ENCODE data around the gene KRT35. TPM values are rescaled to one million over a fixed set of nuclear protein-coding genes. Genes with fewer than 3 reads are reported as not detected.
A peak's percentile ranks its signal among the peaks of the same experiment; 100 is the strongest.

KRT35 gene
- total RNA-seq, 1 donor from 2014 or later: not detected

DNA sequence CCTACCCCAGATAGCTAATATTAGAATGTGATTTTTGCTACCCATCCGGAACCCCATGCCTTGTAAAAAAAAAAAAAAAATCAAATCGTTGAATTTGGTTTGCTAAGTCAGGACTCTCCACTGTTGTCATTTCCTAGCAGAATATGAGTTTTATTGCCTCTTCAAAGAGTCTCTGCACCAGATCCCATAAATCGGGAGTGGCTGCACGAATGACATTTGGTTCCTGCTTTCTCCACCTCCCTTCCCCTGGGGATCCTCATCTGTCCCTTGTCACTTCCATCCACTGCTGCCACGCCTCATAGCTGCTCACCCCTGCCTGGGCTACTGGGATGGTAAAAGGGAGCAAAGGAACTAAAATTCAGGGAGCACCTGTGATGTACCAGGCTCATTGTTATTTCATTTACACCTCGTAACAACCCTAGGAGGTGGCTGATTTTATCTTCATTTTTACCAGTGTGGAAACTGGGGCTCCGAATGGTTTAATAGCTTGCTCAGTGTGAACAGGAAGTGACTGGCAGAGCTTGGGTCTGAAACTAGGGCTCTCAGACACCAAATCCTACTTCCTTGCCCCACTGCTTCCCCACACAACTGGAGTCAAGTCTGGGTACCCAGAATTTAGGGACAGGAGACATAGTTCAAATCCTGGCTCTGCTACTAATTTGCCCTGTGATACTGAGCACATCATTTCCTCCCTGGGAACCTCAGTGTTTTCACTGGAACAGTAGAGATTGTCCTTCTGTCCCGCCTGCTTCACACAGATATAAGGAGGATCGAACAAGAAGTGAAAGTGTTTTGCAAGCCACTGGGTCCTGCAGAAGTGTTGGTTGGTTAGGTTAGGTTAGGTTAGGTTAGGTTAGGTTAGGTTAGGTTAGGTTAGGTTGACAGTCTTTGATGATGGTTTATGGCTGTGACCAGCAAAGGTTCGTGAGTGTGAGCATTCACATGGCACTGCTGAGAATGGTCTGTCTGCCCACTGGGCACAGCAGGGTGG is 9.3 kb upstream of the KRT35 start:
- no peak for DNase-seq (ENCODE audit: low spot score)

DNA sequence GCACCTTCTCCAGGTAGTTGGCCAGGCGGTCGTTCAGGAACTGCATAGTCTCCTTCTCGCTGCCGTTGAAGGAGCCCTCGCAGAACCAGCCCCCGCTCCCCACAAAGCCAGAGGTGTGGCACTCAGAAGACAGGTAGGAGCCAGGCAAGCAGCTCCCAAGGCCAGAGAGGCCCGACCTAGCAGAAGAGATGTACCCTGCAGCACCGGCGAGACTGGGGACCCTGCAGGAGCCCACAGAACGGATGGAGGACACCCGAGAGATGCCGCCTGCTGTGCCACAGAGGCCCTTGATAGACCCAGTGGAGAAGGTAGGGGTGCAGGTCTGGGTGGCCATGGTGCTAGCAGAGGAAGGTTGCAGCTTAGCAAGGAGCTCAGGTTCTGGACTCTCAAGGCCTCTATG is 8.6 kb upstream of the KRT35 start, which contains the start of gene KRT36:
KRT36 (minus strand) TSS at position 380 of the 400 bp plus-strand sequence; CDS start at position 334, 46 bp downstream.
- DNase-seq (ENCODE audit: low spot score): no peak

- no peak for DNase-seq (ENCODE audit: low spot score)
Measured at GRCh38 chr17:41486809-41487530, 6.0 kb upstream of the KRT35 start.

DNA sequence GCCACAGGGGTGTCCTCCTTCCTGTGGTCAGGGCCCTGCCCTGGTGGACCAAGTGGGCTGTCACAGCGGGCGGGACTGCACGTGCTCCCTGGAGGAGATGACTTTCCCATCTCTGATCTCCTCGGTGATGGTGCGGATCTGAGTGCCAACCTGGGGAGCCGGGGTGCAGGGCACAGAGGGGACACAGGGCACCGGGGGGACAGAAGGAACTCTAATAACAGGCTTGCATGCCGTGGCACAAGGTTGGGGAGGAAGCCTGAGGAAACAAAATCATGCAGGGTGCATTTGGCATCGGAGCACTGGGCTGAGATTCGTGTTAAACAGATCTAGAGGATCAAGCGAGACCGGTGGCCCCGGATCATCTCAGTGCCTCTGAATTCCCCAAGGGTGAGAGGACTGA is 5.4 kb upstream of the KRT35 start:
- DNase-seq (ENCODE audit: low spot score): no peak

DNA sequence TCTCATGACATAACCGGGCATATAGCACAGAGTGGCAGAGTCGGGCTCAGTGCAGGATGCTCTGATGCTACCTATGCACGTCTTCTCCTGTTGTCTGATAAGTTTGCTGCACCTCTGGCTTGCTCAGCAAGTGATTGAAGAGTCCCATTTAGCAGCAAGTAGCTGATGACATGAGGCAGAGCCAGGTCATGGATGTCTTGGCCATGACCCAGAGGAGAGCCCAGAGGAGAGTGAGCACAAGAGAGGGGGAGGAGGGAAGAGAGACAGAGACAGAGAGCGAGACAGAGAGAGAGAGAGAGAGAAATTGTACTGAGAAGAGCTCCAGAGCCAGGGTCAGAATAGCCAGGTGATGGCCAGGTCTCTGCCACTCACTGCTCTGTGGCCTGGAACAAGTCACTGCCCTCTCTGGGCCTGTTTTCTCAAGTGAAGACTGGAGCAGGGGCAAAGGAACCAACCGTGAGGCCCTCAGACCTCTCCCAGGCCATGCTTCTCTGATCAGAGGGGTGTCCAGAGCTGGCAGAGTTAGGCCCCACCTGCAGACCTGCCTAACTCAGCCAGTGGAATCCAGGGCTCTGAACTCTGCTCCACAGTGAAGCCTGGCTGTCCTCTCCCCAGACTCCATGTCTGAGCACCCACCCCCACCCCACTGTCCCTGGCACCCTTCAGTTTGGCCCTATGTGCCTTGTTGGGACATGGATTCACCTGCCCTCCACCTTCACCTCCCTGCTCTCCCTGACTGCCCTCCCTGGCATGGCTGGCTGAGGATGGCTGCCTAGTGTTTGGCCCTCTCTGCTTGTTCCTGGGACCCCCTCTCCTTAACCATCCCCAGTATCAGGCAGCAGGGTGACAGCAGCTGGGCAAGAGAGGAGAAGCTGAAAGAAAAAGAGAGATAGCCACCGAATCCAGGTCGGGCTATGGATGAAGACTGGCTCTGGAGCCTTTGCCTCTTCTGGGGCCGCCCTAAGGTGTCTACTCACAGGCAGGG is 4.3 kb upstream of the KRT35 start:
- DNase-seq (ENCODE audit: low spot score): no peak

GRCh38 chr17:41483991-41484826 is 3.3 kb upstream of the KRT35 start:
- DNase-seq (ENCODE audit: low spot score): no peak

GRCh38 chr17:41483531-41483930 is 2.6 kb upstream of the KRT35 start:
- no peak for DNase-seq (ENCODE audit: low spot score)

- DNase-seq (ENCODE audit: low spot score): no peak
Measured at GRCh38 chr17:41480581-41480980, 370 bp downstream of the KRT35 start.

DNA sequence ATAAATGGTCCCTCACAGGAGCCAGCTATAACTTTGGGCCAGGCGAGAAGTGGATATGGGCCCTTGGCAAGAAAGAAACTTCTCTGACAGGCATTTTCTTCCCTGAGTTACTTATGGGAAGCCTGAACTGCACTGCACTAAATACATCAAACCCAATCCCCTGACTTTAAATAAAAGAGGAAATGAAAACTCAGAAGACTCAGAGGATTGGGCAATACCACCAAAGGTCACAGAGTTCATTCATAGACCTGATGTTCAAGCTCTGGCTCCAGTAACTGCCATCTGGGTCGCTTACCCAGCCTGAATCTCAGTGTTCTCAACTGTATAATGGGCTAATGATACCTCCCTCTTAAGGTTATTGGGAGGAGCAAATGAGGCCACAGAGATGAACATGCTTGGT is 815 bp downstream of the KRT35 start:
- DNase-seq (ENCODE audit: low spot score): no peak

- no peak for DNase-seq (ENCODE audit: low spot score)
Measured at GRCh38 chr17:41478237-41478636, 2.7 kb downstream of the KRT35 start.

- no peak for DNase-seq (ENCODE audit: low spot score)
Measured at GRCh38 chr17:41476866-41477815, 3.8 kb downstream of the KRT35 start.

GRCh38 chr17:41475421-41475820 is 5.5 kb downstream of the KRT35 start:
- DNase-seq (ENCODE audit: low spot score): no peak

GRCh38 chr17:41474863-41475262 is 6.1 kb downstream of the KRT35 start:
- no peak for DNase-seq (ENCODE audit: low spot score)

GRCh38 chr17:41468346-41468745 is 12.6 kb downstream of the KRT35 start:
- DNase-seq (ENCODE audit: low spot score): no peak

- no peak for DNase-seq (ENCODE audit: low spot score)
Measured at GRCh38 chr17:41467561-41467960, 13.4 kb downstream of the KRT35 start.

DNA sequence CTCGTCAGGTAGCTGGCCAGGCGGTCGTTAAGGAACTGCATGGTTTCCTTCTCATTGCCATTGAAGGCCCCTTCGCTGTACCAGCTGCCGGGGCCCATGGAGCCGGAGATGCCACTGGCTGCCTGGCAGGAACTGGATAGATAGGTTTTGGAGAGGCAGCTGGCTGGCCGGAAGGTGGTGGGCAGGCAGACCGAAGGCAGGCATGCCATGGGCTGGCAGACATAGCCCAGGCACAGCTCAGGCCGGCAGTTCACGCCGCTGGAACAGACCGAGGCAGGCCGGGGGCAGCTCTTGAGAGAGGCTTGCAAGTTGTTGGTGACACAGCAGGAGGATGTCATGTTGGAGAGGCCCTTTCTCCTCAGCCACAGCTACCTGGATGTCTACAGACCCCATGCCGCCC is 14.0 kb downstream of the KRT35 start, which contains the start of gene KRT32:
KRT32 (minus strand) TSS at position 399 of the 400 bp plus-strand sequence; CDS start at position 338, 61 bp downstream.
- DNase-seq (ENCODE audit: low spot score): no peak

- DNase-seq (ENCODE audit: low spot score): peak; percentile 44
Measured at GRCh38 chr17:41464682-41465081, 16.3 kb downstream of the KRT35 start.

- DNase-seq (ENCODE audit: low spot score): no peak
Measured at GRCh38 chr17:41464173-41464572, 16.8 kb downstream of the KRT35 start.

DNA sequence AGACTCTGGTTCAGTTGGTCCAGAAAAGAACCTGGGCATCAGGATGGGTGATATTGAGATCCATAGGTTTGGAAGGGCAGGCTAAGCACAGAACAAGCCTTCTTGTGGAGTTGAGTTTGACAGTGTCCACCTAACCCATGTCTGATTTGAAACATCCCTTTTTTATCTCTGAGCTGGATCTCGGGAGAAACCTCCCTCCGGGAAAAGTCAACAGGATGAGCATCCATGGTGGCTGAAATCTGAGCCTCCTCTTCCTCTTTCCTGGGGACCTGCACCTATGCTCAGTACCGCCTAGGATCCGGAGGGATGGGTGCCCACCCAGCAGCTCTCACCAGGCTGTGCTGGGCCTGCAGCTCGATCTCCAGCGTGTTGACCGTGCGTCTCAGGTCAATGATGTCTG is 17.2 kb downstream of the KRT35 start:
- no peak for DNase-seq (ENCODE audit: low spot score)

All from umbilical cord (tissue), 2 donors.